ENCODE results near the gene PHTF2. TPM values are rescaled to one million over a fixed set of nuclear protein-coding genes. Genes with fewer than 3 reads are reported as not detected.
"Not testable (repeated sequence)": the region's sequence is repeated elsewhere in the genome, so short reads cannot be mapped to it uniquely, and the experiment has no call there.

Gene PHTF2
- total RNA-seq, 1 donor: 28.6 TPM

- peak overlapping the region; percentile 14 for H3K4me2 ChIP-seq (ENCODE audit: insufficient read depth, low read length)
These were observed 68.4 kb downstream of the PHTF2 start for GRCh38 chr7:77866786-77867536.

GRCh38 chr7:77867537-77867865 lies 68.9 kb downstream of the PHTF2 start:
- Histone ChIP-seq H3K4me3 (ENCODE audit: insufficient read depth, low read length) (no peak overlapping the region), H3K27me3 (ENCODE audit: insufficient read depth, low read length) (no peaks in the 10 kb centered on the region), H3K79me2 (ENCODE audit: insufficient read depth, low read length) (peaks cover 6% of the 10 kb centered on the region), H3K4me2 (ENCODE audit: insufficient read depth, low read length) (peak overlapping the region; percentile 3), H3K9me3 (ENCODE audit: low read depth, low read length) (no peaks in the 10 kb centered on the region), H3K27ac (ENCODE audit: low read depth, low read length) (peak overlapping the region; percentile 21), H3K36me3 (ENCODE audit: insufficient read depth, low read length) (no peaks in the 10 kb centered on the region), H4K20me1 (ENCODE audit: insufficient read depth, low read length) (no peaks in the 10 kb centered on the region), H2AFZ (ENCODE audit: low read length) (no peak overlapping the region), H3K4me1 (ENCODE audit: insufficient read depth, low read length) (peaks cover 15% of the 10 kb centered on the region)
- no peak for TF ChIP-seq CTCF (IDR thresholded peaks at IDR 0.05; ENCODE audit: extremely low read depth, low read depth, low read length)
- peak; percentile 56 for DNase-seq (ENCODE audit: insufficient read length, low spot score, missing footprints)

More at GRCh38 chr7:77866786-77867536, 68.4 kb downstream of the PHTF2 start:
- peak overlapping the region; percentile 21 for H3K27ac ChIP-seq (ENCODE audit: low read depth, low read length)
- no peaks in the 10 kb centered on the region for H3K36me3 ChIP-seq (ENCODE audit: insufficient read depth, low read length)
- DNase-seq (ENCODE audit: insufficient read length, low spot score, missing footprints): no peak
- TF ChIP-seq CTCF (IDR thresholded peaks at IDR 0.05; ENCODE audit: extremely low read depth, low read depth, low read length): no peak
- H4K20me1 ChIP-seq (ENCODE audit: insufficient read depth, low read length): no peaks in the 10 kb centered on the region
- H3K4me1 ChIP-seq (ENCODE audit: insufficient read depth, low read length): peaks cover 15% of the 10 kb centered on the region
- peaks cover 6% of the 10 kb centered on the region for H3K79me2 ChIP-seq (ENCODE audit: insufficient read depth, low read length)
- H3K4me3 ChIP-seq (ENCODE audit: insufficient read depth, low read length): no peak overlapping the region
- no peaks in the 10 kb centered on the region for H3K27me3 ChIP-seq (ENCODE audit: insufficient read depth, low read length)
- no peaks in the 10 kb centered on the region for H3K9me3 ChIP-seq (ENCODE audit: low read depth, low read length)
- no peak overlapping the region for H2AFZ ChIP-seq (ENCODE audit: low read length)

- H3K4me2 ChIP-seq (ENCODE audit: insufficient read depth, low read length); H3K36me3 ChIP-seq (ENCODE audit: insufficient read depth, low read length); DNase-seq (ENCODE audit: insufficient read length, low spot score, missing footprints); H3K4me3 ChIP-seq (ENCODE audit: insufficient read depth, low read length); H3K27me3 ChIP-seq (ENCODE audit: insufficient read depth, low read length); H3K27ac ChIP-seq (ENCODE audit: low read depth, low read length); H4K20me1 ChIP-seq (ENCODE audit: insufficient read depth, low read length); H2AFZ ChIP-seq (ENCODE audit: low read length); H3K9me3 ChIP-seq (ENCODE audit: low read depth, low read length); H3K79me2 ChIP-seq (ENCODE audit: insufficient read depth, low read length): not testable (repeated sequence)
- H3K4me1 ChIP-seq (ENCODE audit: insufficient read depth, low read length): peaks cover 13% of the 10 kb centered on the region
These were observed 73.7 kb downstream of the PHTF2 start for GRCh38 chr7:77872256-77872655.

GRCh38 chr7:77873416-77874327 lies 75.1 kb downstream of the PHTF2 start:
- not testable (repeated sequence) for H3K9me3 ChIP-seq (ENCODE audit: low read depth, low read length); H2AFZ ChIP-seq (ENCODE audit: low read length); DNase-seq (ENCODE audit: insufficient read length, low spot score, missing footprints); H3K79me2 ChIP-seq (ENCODE audit: insufficient read depth, low read length); H3K4me2 ChIP-seq (ENCODE audit: insufficient read depth, low read length); H3K27me3 ChIP-seq (ENCODE audit: insufficient read depth, low read length); H3K36me3 ChIP-seq (ENCODE audit: insufficient read depth, low read length); H4K20me1 ChIP-seq (ENCODE audit: insufficient read depth, low read length); H3K27ac ChIP-seq (ENCODE audit: low read depth, low read length); H3K4me1 ChIP-seq (ENCODE audit: insufficient read depth, low read length); H3K4me3 ChIP-seq (ENCODE audit: insufficient read depth, low read length)
